Kidney (tissue), 14 donors: ENCODE results near the gene PCYT2. TPM values are rescaled to one million over a fixed set of nuclear protein-coding genes. Genes with fewer than 3 reads are reported as not detected.

Experiments used
- DNase-seq, 5 donors: peaks; one replicate each; pipeline ENCODE4 v3.0.0-alpha.2; 2013 to 2020
- FAIRE-seq: peaks from 2 replicates; lab custom pipeline; 2012; peaks lifted over from hg19 to GRCh38; lab: Jason Lieb, UNC
- H3K27ac ChIP-seq, 2 donors: one replicate each; pipeline ENCODE4 v1.7.0; 2013; ENCODE audit warnings: low read depth in 2 of 2, low read length in 2 of 2, inconsistent platforms in 1 of 2
- H3K27me3 ChIP-seq: one replicate; pipeline ENCODE4 v1.7.1; 2013; ENCODE audit warnings: low read length, inconsistent platforms; ENCODE audit not compliant: control insufficient read depth, insufficient read depth
- H3K36me3 ChIP-seq, 3 donors: one replicate each; pipeline versions ENCODE4 v1.7.0 to v1.7.1; 2013; ENCODE audit warnings: low read length in 3 of 3, control low read depth in 1 of 3, inconsistent platforms in 1 of 3; ENCODE audit not compliant: insufficient read depth in 3 of 3, control insufficient read depth in 2 of 3
- H3K4me1 ChIP-seq, 3 donors: one replicate each; pipeline versions ENCODE4 v1.7.0 to v1.7.1; 2013; ENCODE audit warnings: low read length in 3 of 3, inconsistent platforms in 1 of 3, low read depth in 1 of 3; ENCODE audit not compliant: control insufficient read depth in 2 of 3, insufficient read depth in 2 of 3
- H3K4me3 ChIP-seq, 3 donors: one replicate each; pipeline versions ENCODE4 v1.7.0 to v1.8.1; 2013; ENCODE audit warnings: low read length in 3 of 3, control low read depth in 1 of 3, inconsistent platforms in 1 of 3
- H3K9ac ChIP-seq, 3 donors: one replicate each; pipeline versions ENCODE4 v1.7.0 to v1.7.1; 2013; ENCODE audit warnings: low read length in 3 of 3, control low read depth in 1 of 3, inconsistent platforms in 1 of 3
- H3K9me3 ChIP-seq, 3 donors: one replicate each; pipeline versions ENCODE4 v1.7.0 to v1.7.1; 2013; ENCODE audit warnings: low read length in 3 of 3, control low read depth in 1 of 3, inconsistent platforms in 1 of 3; ENCODE audit not compliant: control insufficient read depth in 2 of 3, insufficient read depth in 1 of 3
- CTCF ChIP-seq: IDR thresholded peaks from 3 replicates; pipeline ENCODE4 v1.5.1; 2012; ENCODE audit warnings: mild to moderate bottlenecking, moderate library complexity, borderline replicate concordance; ENCODE audit not compliant: insufficient read depth; ENCODE audit errors: extremely low read depth
- intact Hi-C: fragments of 100-400 bp; cut with DNase I; formaldehyde crosslinking; loops from one replicate; pipeline ENCODE4 v1.11.1; 2022
- polyA plus RNA-seq: library from polyadenylated mRNA; stranded (reverse); fragments of 350-450 nt; fragmentation: Illumina TruSeq; extraction: RNeasy Lipid Tissue Mini Kit (QIAGEN cat#74804); gene quantifications from one replicate; pipeline ENCODE4 v1.2.3, GENCODE V29; 2014; ENCODE audit warnings: low read depth, low replicate concordance; ENCODE audit not compliant: insufficient read depth
- total RNA-seq: library from RNA; stranded (reverse); fragmentation: NEBNext Ultra II Directional; extraction: Animal tissue kit (Norgen Biotek cat#: 25700); gene quantifications from one replicate; pipeline ENCODE4 v1.2.1, GENCODE V29; 2021
- donor health status: control.
- donor health status: control.
- donor health status: control.
- donor health status: control.
- donor health status: control.
- donor health status: DM: yes; HTN: yes; CAD: no.
- donor health status: Normal renal cell carcinoma (clear cell type).

PCYT2 gene
- total and polyA plus RNA-seq, 2 donors from 2014 or later = 28.4 to 104 TPM

GRCh38 chr17:81906476-81907218, 4.6 kb downstream of the PCYT2 start:
- no peak for DNase-seq
- FAIRE-seq = no peak
- Histone ChIP-seq H3K9ac (no peak overlapping the region), H3K4me1 (peaks cover 0 to 11% (median 0%) of the 10 kb centered on the region in 3 donors), H3K9me3 (no peaks in the 10 kb centered on the region), H3K36me3 (peaks cover 0 to 8% (median 3%) of the 10 kb centered on the region in 3 donors), H3K27me3 (no peaks in the 10 kb centered on the region), H3K27ac (no peak overlapping the region), H3K4me3 (no peak overlapping the region)
- intact Hi-C loops = no loop called here
- no peak for TF ChIP-seq CTCF

GRCh38 chr17:81905993-81906392, 5.2 kb downstream of the PCYT2 start:
- H3K9me3 ChIP-seq = no peaks in the 10 kb centered on the region
- H3K27ac ChIP-seq = no peak overlapping the region
- H3K4me1 ChIP-seq = peaks cover 0 to 11% (median 0%) of the 10 kb centered on the region in 3 donors
- intact Hi-C loops = no loop called here
- H3K9ac ChIP-seq = no peak overlapping the region
- no peaks in the 10 kb centered on the region for H3K27me3 ChIP-seq
- FAIRE-seq (no peak), DNase-seq (peak in 1 of 5 donors; percentile 54)
- peaks cover 0 to 8% (median 3%) of the 10 kb centered on the region in 3 donors for H3K36me3 ChIP-seq
- TF ChIP-seq CTCF = no peak
- no peak overlapping the region for H3K4me3 ChIP-seq

- Histone ChIP-seq H3K4me3 (no peak overlapping the region), H3K27me3 (no peaks in the 10 kb centered on the region), H3K9ac (no peak overlapping the region), H3K9me3 (no peaks in the 10 kb centered on the region), H3K36me3 (peaks cover 0 to 9% (median 3%) of the 10 kb centered on the region in 3 donors), H3K4me1 (peaks cover 0 to 10% (median 0%) of the 10 kb centered on the region in 3 donors), H3K27ac (no peak overlapping the region)
- TF ChIP-seq CTCF = no peak
- FAIRE-seq (no peak), DNase-seq (peak in 1 of 5 donors; percentile 64)
- intact Hi-C loops = no loop called here
Measured at GRCh38 chr17:81905424-81905875, 5.7 kb downstream of the PCYT2 start.
